HG03060 (cell line): Measurements from ENCODE around the gene KRT76.

Experiments used
- ATAC-seq: cut with Tn5 transposase; IDR thresholded peaks from one replicate; pipeline ENCODE4 v1.9.1; 2021; ENCODE audit warnings: low read depth, moderate number of reproducible peaks; ENCODE audit not compliant: unreplicated experiment

Gene KRT76

DNA sequence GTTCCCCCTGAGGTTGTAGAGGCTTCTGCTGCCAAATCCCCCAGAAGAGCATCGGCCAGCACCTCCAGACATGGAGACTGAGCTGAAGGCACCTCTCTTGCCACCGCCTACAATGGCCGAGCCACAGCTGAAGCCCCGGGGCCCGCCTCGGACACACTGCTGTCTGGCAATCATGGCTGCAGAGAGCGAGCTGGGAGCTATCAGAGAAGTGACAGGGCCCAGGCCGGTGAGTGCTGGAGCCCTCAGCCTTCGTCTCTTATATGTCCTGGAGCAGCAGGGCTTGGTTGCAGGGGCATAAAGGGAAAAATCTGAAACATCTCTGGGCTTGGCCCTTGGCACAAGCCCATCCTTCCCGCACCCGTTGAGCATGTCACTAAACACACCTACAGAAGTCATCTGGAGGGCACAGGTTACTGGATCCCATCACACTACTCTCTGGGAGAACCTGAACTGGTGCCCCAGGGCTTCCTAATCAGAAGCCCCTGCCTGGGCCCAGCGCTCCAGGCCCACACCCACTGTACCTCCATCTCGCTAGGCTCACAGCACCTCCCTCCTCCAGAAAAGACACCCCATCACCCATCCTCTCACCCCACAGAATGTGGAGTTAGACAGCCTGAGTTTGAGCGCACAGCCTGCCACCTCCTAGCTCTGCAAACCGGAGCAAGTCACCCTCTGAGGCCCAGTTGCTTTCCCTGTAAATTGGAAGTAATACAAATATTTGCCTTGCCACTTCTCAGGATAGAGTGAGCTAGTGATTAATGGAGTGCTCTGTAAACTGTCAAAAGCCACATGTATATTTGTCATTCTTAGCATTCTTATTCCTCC, 37.0 kb upstream of the KRT76 start, which contains the start of gene KRT4:
TSS of gene KRT4 (minus strand) at position 232 of the 825 bp plus-strand sequence. CDS start at position 174, 58 bp downstream.
- no peak for ATAC-seq

DNA sequence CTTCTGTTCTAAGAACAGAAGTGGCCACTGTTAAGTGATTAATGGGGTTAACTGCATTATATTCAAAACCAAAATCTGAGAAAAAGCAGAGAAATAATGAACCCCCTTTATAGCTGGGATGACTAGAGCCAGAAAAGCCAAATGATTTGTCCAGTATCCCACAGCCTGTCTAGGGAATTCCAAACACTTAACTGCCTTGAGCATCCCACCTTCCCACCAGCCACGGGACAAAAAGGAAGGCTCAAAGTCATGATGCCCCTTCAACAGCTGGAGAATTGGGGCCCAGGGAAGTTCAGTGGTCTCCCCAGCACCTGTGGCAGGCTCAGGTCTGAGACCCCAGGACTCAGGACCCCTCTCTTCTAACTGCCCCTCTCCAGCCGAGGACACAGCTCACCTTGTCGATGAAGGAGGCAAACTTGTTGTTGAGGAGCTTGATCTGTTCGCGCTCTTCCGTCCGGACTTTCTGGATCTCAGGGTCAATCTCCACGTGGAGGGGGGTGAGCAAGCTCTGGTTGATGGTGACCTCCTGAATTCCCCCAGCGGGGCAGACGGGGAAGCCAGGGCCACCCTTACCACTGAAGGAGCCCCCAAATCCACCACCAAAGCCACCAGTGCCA, 36.2 kb upstream of the KRT76 start:
- no peak for ATAC-seq

DNA sequence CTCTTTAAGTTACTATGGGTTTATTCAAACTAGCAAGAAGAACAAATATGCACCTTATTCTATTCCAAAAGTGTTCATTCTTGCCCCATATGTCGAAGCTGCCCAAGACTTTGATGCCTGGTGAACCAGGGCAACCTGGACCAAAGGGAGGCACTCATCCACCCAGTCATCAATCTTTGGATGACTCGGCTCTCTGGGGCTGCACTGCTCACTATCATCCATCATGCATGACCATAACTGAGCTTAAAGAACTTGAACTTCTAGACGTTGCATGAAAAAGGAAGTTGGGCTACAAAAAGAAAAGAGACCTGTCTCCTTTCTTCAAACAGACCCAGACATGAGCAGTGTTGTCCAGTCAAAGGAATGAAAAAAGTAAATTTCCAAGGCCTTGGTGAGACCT, 35.6 kb upstream of the KRT76 start:
- ATAC-seq, result no peak

DNA sequence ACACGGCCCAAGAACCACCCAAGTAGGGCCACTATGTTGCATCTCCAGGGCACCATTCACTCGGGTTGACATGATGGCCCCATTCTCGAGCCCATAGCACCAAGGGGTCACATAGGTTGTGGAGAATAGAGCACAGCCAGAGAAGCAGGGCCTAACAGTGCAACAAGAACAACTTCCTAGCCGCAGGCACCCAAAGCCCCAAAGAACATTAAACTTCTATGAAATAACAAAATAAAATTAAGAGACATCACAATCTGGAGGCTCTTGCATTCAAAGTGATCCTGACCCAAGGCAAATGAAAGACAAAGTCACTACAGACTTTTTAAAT, 34.9 kb upstream of the KRT76 start:
- ATAC-seq, result no peak

DNA sequence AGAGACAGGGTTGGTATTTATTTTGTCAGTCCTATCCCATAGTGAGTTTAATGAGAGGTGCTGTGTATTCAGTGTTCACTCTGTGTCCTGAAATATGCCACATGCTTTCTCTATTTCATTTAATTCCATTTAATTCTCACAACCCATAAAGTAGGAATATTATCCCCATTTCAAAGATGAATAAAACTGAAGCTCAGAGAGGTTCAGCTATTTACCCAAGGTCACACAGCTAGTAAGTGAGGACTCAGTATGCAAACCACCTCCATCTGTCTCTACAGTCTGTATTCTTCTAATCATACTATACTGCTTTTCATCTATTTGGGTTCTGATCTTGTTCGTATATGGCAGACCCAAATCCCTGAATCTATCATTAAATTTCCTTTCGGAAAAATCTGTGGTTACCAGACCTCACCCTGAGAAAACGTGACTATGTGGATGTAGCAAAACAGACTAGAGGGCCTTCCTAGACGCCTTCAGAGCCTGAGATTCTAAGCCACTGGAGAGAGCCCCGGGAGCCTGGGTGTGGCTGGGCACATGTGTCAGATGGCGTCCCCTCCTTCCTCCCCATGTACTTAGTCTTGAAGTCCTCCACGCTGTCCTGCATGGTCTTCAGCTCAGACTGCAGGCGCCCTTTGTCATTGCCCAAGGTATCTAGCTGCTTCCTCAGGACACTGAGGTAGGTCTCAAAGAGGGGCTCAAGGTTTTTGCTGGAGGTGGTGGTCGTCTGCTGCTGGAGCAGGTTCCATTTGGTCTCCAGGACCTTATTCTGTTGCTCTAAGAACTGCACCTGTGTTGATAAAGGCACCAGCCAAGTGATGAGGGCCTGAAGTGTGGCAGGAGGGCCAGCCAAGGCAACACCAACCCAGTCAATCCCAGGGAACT, 34.3 kb upstream of the KRT76 start:
- ATAC-seq, result no peak

DNA sequence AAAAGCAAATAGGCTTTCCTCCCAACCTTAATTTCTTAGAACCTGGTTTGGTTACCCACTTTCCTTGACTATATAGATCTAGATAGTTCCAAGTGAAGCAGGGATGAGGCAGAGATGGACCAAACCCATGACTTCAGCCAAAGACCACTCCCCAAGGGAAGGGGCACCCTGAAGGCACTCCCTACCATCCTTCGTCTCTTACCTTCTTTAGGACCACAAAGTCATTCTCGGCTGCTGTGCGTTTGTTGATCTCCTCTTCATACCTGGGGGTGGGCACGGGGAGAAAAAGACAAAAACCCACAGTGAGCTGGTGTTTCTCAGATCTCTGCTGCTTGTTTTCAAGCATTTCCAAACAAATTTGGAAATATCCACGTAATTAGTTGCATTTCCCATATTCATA, 33.4 kb upstream of the KRT76 start:
- no peak for ATAC-seq

DNA sequence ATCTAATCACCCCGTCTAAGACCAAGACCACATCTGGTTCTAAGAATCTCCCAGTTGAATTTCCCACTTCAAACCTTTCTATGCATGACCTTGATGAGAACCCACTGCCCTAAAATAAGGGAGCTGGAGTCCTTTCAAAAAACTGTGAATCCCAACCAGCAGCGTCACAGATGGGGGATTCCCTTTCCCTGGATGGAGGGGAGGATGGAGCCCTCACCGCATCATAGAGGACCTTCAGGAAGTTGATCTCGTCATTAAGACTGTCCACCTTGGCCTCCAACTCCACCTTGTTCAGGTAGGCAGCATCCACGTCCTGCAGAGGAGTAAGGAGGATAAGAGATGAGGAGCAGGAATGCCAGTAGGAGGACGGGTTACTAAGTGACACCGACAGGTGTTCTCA, 32.0 kb upstream of the KRT76 start:
- ATAC-seq, result no peak

DNA sequence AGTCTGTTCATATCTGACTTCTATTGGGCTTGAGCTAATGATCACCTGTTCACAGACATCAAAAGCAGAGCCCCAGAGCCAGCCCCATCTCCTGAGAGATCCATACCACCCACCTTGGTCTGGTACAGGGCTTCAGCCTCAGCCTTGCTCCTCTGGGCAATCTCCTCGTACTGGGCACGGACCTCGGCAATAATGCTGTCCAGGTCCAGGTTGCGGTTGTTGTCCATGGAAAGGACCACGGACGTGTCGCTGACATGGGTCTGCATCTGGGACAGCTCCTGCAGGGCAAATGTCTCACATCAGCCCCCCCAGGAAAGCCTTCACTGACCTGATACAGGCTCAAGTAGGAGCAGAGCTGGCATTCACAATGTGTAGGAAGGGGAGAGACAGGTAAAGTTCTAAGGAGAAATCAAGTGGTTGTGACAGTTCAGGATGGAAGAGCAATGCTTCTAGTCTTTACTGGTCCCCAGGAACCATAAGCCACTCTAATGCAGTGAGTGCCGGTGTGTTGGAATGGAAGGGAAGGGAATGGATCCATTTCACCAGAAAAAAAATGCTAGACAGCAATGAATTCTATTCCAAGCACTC, 31.5 kb upstream of the KRT76 start:
- no peak for ATAC-seq

DNA sequence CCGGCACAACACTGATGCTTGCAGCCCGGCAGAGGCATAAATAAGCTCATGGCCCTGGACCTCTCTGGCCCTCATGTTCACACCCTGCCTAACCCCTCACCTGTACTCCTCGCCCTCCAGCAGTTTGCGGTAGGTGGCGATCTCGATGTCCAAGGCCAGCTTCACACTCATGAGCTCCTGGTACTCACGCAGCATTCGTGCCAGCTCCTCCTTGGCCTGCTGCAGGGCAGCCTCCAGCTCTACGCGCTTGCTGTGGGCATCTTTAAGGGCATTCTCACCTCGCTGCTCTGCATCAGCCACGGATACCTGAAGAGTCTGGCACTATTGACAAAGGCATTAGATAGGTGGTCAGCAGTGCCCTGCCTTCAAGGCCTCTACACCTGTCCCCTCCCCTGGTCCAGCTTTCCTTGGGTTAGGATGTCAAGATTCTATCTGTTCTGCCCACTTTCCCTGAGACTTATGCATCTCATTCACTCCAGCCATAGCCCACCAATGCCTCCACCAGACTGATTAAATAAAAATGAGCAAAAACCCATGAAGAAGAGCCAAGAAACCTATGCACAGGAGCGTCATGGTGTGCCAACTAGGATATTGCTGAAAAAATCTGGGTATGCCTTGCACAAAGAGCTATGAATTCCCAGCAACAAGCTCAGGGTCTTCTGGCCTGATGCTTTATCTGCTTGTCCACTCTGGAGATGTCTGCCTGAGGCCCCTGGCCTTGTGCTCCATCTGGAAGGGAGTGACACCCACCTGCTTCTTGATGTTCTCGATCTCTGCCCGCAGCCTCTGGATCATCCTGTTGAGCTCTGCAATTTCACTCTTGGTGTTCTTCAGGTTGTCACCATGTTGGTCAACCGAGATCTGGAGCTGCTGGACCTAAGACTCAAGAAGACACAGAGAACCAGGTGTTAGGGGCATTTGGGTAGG, 30.7 kb upstream of the KRT76 start:
- no peak for ATAC-seq

DNA sequence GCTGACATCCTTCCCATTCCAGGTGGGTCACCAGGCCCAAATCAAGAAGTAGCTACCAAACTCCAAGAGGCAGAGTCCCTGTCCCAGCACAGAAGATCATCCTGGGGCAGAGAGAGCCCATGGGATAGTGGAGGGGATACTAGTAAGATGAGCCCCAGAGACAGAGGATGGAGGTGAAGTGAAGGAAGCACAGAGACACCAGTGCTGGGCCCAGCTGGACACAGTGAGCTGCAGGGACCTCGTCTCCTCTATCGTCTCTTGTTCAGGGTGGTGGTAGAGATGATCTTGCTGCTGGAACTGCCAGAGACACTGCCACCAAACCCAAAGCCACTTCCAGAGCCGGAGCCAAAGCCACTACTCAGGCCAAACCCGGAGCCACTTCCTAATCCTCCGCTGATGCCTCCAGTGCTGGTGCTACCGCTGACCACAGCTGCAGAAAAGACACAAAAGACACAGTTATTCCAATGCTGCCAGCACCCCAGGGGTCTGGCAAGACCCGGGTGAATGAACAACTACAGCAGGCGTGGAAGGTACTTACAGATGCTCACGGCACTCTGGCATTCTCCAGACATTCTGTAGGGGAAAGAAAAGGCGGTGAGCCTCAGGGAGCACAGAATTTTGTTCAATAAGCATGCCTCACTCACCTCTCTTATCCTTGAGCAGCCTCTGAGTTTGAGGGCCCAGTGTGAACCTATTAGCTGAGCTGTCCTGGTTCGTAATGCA, 29.8 kb upstream of the KRT76 start:
- no peak for ATAC-seq

DNA sequence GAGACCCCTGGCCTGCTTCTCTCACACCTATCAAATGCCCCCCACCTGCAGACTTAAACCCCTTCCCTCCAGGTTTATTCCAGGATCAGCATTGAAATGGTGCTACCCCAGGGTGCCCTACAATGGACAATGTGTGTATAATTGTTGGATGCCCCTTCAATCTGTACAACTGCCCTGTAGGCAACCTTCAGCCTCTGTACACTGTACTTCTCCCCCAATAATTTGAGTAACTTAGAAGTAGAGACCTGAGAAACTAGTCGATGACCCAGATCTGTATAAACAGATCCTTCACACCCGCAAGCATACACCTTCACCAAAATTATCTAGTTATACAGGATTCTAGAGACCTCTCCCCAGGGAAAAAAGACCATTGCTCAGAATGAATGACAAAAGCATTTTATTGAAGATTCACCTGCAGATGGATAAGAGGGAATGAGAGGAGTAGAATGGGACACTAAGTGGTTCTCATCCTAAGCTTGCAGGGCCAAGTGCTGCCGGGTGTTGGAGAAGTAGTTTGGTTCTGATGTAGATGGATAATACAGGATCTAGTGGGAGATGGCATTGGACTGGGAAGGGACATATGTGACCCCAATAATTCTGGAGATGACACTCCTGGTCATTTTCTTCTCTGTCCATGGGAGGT, 29.1 kb upstream of the KRT76 start:
- ATAC-seq, result no peak

DNA sequence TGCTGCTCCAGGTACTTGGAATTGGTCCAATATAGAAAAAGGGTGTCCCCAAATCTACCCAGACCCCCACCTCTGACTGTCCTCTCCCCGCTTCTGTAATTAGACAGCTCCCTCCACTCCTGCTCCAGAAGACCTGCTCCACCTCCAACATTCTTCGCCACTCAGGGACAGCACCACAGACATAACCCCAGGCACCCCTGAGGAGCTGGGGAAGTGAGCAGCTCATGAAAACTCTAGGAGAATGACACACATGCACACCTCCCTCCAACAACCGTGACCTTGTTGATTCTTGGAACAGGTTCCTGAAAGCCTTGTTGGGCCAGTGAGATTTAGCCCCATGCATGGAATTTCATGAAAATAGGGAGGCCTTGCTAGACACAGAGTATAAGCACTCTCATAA, 28.6 kb upstream of the KRT76 start:
- no peak for ATAC-seq

DNA sequence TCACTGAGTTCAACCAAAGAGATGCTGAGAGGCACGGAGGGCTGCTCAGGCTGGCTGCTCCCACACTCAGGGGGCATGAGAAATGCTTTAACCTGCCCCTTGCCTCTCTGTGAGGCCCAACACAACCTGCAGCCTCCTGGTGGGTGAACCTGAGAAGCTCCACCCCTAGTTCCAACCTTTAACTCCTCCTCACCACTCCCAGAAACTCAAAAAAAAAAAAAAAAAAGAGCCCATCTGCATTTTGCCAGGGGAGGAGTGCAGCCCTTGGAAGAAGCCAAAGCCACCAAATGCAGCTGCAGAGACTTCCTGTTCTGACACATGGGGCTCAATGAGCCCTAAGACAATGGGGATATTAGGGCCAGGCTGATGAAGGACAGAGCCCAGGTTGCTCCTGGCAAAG, 27.9 kb upstream of the KRT76 start:
- no peak for ATAC-seq

DNA sequence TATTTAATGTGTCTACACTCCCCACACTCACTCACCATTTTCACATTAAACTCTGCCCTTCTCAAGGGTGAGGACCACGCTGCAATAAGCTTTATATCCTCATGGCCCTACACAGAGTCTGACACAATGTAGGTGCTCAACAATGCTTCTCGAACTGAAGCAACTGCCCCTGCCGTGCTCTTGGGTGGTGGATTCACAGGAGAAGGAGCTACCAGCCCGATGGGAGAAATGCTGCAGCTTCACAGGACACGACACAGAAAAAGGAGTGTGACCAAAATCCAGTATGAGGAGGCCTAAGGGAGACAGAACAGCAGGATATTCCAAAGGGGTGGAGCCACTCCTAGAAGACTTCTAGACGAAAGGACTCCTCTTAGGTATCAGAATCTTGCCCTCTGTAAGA, 25.3 kb upstream of the KRT76 start:
- ATAC-seq, result no peak

DNA sequence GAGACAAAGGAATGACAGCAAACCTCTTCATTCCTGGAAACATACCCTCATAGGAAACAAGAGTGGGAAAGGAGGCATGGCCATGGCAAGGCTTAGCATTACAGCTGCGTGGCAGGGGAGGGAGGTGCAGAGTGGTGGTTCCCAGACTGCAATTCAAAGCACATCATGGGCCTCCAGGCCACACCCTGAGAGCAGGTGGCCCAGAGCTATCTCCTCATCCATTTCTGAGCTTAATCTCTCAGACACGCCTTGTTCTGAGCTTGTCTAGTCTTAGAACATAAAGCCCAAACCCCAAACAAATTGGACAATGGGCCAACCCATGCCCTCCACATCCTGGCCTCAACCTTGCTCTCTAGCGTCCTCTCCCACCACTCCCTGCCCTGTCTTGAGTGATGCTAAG, 24.6 kb upstream of the KRT76 start:
- no peak for ATAC-seq

DNA sequence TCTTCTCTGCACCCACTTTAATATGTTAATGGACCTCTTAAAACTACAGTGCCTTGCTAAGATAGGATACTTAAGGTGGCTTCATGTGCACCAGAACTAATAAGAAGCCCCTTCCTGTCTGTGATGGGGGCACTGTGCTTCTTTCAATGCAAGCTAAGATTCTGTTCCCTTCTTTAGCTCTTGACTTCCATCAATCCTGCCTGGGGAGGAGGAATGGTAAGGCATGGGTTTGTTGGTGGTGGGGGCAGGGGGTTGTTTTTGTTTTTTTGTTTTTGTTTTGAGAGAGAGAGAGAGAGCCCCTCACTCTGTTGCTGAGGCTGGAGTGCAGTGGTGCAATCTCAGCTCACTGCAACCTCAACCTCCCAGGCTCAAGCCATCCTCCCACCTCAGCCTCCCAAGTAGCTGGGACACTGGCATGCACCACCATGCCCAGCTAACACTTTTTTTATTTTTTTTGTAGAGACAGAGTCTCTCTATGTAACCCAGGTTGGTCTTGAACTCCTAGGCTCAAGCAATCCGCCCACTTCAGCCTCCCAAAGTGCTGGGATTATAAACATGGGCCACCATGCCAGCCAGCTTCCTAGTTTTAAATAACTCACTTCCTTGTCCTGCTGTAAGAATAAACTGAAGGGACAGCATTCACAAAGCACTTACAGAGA, 23.2 kb upstream of the KRT76 start:
- ATAC-seq, result no peak

DNA sequence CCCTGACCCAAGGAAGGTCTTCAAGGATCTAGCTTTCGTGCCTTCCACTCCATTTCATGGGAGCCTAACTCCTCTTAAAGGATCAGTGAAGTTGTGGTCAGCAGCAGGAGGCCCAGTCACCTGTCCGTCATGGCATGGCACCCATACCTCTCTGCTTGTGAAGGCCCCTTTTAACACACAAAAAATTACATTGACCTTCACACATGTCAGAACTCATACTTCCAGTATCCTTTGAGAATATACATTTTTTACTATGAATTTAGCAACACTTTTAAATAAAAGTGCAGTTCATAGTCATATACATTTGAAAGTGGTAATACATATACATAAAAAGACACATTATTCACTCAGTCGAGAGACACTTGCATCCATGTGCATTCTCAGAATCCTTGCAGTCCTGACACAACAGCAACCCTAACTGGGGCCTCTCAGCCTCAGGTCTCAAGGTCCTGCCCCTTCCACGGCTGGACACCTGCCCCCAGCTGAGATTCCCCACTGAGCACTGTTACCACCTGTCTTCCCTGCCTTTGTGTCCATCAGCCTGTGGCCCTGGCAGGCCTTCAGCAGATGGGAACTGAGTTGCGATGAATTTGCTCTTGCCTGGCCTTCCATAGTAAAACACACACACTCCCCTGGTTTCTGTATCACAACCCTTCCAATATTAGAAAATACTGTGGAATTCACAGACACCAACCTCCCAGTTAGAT, 22.5 kb upstream of the KRT76 start:
- no peak for ATAC-seq
